GM20000 (cell line): ENCODE measurements around the gene CFL1.

Source experiments
- DNase-seq: peaks from one replicate; pipeline ENCODE4 v3.0.0; 2012; ENCODE audit warnings: low spot score
- TF ChIP-seq, protein P1 (sequence below): IDR thresholded peaks from 2 replicates; pipeline ENCODE4 v1.5.1; 2012; ENCODE audit warnings: mild to moderate bottlenecking, control low read depth; ENCODE audit errors: extremely low read depth, missing control alignments

CFL1 gene

DNA sequence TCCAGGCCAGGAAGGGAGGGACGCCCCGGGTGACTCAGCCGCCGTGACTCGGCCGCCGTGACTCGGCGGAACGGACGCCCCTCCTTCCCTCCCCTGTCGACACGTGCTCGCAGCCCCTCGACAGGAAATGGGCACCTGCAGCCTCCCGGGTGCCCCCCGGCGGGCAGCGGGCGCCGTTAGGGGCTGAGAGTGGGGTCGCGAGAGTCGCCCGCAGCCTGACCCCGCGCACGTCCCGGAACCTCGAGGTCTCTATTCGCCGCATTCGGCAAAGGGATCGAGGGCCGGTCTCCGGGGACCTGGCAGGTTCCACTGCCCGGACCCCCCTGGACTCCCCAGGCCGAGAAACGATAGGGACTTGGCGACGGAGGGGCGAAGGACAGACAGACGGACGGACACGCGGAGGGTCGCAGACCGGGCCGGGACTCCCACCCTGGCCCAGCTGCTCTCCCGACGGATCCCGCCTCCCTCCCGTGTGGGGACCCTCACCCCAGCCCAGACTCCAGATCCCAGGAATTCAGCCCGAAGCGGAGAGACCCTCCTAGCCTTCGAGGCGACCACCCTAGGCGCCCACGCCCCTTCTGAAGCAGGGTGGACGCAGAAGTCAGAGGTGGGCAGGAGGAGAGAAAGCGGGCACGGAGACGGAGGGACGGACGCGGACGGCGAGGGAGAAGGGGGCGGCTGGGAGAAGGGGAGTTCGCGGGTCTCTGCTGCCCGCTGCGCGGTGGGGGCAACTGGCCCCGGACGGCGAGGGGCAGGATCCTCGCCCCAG, 41.6 kb upstream of the CFL1 start:
- TF ChIP-seq, protein P1, sequence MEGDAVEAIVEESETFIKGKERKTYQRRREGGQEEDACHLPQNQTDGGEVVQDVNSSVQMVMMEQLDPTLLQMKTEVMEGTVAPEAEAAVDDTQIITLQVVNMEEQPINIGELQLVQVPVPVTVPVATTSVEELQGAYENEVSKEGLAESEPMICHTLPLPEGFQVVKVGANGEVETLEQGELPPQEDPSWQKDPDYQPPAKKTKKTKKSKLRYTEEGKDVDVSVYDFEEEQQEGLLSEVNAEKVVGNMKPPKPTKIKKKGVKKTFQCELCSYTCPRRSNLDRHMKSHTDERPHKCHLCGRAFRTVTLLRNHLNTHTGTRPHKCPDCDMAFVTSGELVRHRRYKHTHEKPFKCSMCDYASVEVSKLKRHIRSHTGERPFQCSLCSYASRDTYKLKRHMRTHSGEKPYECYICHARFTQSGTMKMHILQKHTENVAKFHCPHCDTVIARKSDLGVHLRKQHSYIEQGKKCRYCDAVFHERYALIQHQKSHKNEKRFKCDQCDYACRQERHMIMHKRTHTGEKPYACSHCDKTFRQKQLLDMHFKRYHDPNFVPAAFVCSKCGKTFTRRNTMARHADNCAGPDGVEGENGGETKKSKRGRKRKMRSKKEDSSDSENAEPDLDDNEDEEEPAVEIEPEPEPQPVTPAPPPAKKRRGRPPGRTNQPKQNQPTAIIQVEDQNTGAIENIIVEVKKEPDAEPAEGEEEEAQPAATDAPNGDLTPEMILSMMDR: no peak
- DNase-seq: peak; percentile 74

DNA sequence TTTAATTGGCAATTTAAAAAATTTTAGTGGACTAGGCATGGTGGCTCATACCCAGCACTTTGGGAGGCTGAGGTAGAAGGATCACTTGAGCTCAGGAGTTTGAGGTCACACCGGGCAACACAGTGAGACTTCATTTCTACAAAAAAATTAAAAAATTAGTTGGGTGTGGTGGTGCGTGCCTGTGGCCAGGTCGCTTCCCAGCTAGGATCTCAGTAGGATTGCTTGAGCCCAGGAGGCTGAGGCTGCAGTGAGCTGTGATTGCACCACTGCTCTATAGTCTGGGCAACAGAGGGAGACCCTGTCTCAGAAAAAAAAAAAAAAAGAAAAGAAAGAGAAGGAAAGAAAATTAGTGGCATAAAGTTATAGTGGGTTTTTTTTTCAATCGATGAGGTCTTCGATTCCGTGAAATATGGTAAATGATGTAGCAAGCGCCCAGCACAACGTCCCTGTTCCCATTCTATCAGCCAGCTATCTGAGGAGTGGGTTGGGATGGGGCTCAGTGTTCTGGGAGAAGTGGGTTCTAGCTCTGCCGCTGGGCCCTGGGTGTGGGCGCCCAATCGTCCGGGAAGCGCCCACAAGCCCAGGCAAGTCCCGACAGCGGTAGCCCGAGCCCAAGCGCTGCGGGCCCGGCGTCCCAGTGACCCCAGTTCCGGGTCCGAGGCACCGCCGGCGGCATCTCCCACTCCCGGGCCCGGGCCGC, 40.8 kb upstream of the CFL1 start:
- TF ChIP-seq, protein P1: no peak
- no peak for DNase-seq

DNA sequence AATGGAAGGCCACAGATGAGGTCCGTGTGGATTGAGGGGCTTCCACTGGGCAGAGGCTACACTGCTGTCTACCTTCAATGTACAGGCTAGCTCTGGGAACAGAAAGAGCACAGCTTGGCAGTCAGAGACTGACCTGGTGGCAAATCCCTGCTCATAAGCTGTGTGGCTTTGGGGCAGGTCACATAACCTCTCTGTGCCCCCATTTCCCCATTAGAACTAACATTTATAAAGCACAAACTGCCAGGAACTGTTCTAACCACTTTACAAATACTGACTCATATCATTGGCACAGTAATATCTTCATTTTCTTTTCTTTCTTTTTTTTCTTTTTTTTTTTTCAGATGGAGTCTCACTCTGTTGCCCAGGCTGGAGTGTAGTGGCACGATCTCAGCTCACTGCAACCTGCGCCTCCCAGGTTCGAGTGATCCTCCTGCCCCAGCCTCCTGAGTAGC, 39.1 kb upstream of the CFL1 start:
- no peak for DNase-seq
- TF ChIP-seq, protein P1: no peak

DNA sequence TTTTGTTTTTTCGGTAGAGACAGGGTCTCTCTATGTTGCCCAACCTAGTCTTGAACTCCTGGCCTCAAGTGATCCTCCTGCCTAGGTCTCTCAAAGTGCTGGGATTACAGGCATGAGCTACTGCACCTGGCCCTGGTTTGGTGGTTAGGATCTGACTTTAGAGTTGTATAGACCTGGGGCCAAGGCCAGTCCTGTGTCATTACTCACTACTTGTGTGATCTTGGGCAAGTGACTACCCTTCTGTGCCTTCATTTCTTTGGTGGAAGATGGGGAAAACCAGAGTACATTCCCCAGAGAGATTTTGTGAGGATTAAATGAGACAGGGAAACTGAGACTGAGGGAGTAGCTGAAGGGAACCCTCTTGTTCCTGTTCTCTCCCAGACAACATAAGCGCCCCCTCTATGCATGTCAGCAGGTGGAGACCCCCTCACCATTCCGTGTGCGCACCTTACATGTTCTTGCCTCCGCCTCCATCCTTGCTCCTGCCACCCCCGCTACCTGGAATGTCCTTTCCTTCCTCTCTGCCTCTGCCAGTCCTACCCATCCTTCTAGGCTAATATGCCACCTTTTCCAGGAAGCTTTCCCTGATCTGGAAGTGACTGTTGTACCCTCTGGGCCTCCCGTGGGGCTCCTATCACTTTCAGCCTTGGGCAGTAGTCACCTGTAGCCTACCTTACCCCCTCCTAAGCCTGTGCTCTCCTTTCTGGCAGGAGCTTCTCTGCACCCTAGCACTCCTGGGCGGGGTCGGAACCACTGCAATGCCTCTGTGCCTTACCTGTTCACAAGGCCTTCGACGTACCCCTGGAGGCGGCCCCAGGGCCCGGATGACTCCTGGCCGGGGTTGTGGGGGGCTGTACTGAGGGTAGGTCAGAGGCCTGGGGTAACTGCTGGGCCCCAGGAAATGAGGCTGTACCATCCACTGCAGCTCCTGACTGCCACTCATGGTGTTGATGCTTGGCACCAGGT, 38.3 kb upstream of the CFL1 start:
- TF ChIP-seq, protein P1: no peak
- no peak for DNase-seq

DNA sequence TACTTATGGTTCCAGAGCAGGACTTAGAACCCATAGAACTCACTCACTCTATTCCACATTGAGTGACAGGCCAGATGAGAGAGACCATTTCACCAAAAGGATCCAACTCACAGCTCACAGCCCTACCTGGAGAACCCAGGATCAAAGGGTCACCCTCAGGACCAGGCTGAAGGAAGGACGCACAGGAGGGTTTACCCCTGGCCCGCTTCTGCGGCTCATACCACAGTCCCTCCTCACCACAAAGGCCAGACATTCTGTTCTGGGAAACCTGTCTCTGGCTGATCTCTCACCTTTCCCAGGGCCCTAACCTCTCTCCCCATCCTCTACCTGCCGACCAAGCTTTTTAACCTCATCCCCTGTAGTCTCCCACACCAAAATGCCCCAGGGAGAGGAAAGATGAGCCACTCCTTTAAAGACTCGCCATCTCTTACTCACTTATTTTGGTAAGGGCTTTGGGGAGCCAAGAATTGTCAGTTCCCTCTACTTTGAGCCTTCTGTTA, 37.6 kb upstream of the CFL1 start:
- no peak for DNase-seq
- TF ChIP-seq, protein P1: no peak

DNA sequence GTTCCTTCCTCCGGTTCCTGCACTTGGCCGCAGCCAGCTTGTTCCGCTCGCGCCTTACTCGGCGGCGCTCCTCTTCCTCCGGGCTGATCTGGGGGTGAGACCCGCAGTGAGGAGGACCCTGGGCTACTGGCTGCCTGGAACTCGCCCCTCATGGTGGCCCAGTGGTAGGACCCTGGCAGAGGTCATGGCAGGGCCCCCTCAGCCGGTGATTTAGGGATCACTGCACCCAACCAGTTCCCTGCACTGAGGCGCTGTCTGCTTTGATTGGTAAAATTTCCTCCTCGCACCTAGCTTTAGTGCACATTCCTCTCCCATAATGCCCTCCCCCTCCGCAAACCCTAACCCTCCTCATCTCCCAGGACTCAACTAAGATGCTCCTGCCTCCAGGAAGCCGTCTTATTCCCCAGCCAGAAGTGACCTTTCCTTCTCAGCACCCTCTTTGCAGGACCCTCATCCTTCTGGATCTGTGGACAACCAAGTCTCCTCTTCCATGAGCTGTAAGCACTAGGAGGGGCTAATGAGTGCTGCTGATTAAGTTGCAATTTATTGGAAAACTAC, 36.1 kb upstream of the CFL1 start:
- no peak for DNase-seq
- TF ChIP-seq, protein P1: no peak
